Prostate gland (tissue), 2 donors: ENCODE results near the gene PRR5.

Experiments used
- POLR2A ChIP-seq: fragments of 450-650 bp; IDR thresholded peaks from one replicate; pipeline ENCODE4 v1.6.1; 2016; ENCODE audit warnings: antibody characterized with exemption, mild to moderate bottlenecking
- TF ChIP-seq, protein P1 (sequence below), 4 experiments: fragments of 200-600 bp in 2 of 4; fragments of 450-650 bp in 2 of 4; sonication (generic) in 2 of 4; IDR thresholded peaks; 1 replicate in 3 of 4; 2 replicates in 1 of 4; pipeline ENCODE4 v1.5.1; 2016 to 2019; ENCODE audit warnings: antibody characterized with exemption in 4 of 4, mild to moderate bottlenecking in 2 of 4, moderate library complexity in 2 of 4

DNA sequence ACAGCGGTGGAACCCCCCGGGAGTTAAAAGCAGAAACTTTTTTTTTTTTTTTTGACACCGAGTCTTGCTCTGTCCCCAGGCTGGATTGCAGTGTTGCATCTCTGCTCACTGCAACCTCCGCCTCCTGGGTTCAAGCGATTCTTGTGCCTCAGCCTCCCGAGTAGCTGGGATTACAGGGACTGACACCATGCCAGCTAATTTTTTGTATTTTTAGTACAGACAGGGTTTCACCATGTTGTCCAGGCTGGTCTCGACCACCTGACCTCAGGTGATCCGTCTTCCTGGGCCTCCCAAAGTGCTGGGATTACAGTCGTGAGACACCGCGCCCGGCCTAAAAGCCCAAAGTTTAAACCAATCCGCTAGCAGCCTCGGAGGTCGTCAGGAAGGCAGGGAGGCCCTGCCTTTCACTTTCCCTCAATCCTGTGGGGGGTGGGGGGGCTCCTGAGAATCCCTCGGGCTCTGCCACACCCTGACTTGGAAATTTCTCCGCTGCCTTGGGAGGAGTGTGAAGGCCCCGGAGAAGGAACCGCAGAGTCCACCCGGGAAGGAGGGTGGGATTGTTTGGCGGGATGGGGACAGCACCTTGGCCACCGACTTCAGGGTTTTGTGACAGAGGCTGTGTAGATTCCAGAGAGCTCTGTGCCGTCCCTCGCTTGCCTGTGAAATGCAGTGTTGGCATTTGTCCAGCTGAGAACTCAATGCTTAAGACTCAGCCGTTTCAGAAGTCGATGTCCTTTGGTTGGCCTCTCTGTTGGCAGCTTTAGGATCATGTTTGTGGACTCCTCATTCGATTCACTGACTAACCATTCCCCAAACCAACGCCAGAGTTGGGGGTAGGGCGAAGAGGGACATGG is 51.4 kb downstream of the PRR5 start:
- TF ChIP-seq POLR2A: no peak
- TF ChIP-seq, protein P1, sequence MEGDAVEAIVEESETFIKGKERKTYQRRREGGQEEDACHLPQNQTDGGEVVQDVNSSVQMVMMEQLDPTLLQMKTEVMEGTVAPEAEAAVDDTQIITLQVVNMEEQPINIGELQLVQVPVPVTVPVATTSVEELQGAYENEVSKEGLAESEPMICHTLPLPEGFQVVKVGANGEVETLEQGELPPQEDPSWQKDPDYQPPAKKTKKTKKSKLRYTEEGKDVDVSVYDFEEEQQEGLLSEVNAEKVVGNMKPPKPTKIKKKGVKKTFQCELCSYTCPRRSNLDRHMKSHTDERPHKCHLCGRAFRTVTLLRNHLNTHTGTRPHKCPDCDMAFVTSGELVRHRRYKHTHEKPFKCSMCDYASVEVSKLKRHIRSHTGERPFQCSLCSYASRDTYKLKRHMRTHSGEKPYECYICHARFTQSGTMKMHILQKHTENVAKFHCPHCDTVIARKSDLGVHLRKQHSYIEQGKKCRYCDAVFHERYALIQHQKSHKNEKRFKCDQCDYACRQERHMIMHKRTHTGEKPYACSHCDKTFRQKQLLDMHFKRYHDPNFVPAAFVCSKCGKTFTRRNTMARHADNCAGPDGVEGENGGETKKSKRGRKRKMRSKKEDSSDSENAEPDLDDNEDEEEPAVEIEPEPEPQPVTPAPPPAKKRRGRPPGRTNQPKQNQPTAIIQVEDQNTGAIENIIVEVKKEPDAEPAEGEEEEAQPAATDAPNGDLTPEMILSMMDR (IDR thresholded peaks at IDR 0.05): no peak
